Measurements from ENCODE around the gene CA5A.

CA5A gene

GRCh38 chr16:87961623-87962022 lies 25.3 kb upstream of the CA5A start:
- no peak for DNase-seq

- DNase-seq = no peak
These were observed 24.5 kb upstream of the CA5A start for GRCh38 chr16:87960852-87961251.

- no peak for DNase-seq
These were observed 24.0 kb upstream of the CA5A start for GRCh38 chr16:87960296-87960695.

- no peak for DNase-seq
These were observed 23.2 kb upstream of the CA5A start for GRCh38 chr16:87959391-87959990.

GRCh38 chr16:87958632-87959031 lies 22.3 kb upstream of the CA5A start:
- DNase-seq = no peak

GRCh38 chr16:87957296-87958094 lies 21.2 kb upstream of the CA5A start:
- DNase-seq = no peak

- no peak for DNase-seq
These were observed 20.3 kb upstream of the CA5A start for GRCh38 chr16:87956365-87957231.

GRCh38 chr16:87956098-87956364 lies 19.7 kb upstream of the CA5A start:
- no peak for DNase-seq

GRCh38 chr16:87955302-87956097 lies 19.2 kb upstream of the CA5A start:
- DNase-seq = no peak

- no peak for DNase-seq
These were observed 18.5 kb upstream of the CA5A start for GRCh38 chr16:87954826-87955225.

GRCh38 chr16:87954361-87954760 lies 18.0 kb upstream of the CA5A start:
- no peak for DNase-seq

- DNase-seq = no peak
These were observed 17.2 kb upstream of the CA5A start for GRCh38 chr16:87953308-87954215.

GRCh38 chr16:87952751-87953150 lies 16.4 kb upstream of the CA5A start:
- no peak for DNase-seq

GRCh38 chr16:87951552-87952538 lies 15.5 kb upstream of the CA5A start:
- no peak for DNase-seq

GRCh38 chr16:87950765-87951551 lies 14.6 kb upstream of the CA5A start, which contains the start of gene BANP:
Gene BANP, plus strand, starts transcription at chr16:87951434. Its CDS starts 23,682 bp downstream, at chr16:87975116.
- peak; percentile 99 for DNase-seq

GRCh38 chr16:87949071-87949744 lies 12.9 kb upstream of the CA5A start:
- DNase-seq = no peak

GRCh38 chr16:87948735-87949070 lies 12.4 kb upstream of the CA5A start:
- no peak for DNase-seq

GRCh38 chr16:87948119-87948545 lies 11.8 kb upstream of the CA5A start:
- DNase-seq = no peak
